Chondrocyte (in vitro differentiated cells): Measurements from ENCODE around the gene REEP6. TPM values are rescaled to one million over a fixed set of nuclear protein-coding genes. Genes with fewer than 3 reads are reported as not detected.
A peak's percentile ranks its signal among the peaks of the same experiment; 100 is the strongest.

Experiments
- DNase-seq: peaks from one replicate; pipeline ENCODE4 v3.0.0; 2021; ENCODE audit warnings: mixed read lengths, low spot score
- H3K27ac Mint-ChIP-seq: one replicate; pipeline ENCODE4 v1.8.0; 2021; ENCODE audit warnings: mild to moderate bottlenecking, moderate library complexity, mixed read lengths; ENCODE audit not compliant: unreplicated experiment
- H3K27me3 Mint-ChIP-seq: 2 replicates; pipeline ENCODE4 v1.8.0; 2021; ENCODE audit warnings: low read depth, mixed read lengths
- H3K36me3 Mint-ChIP-seq: 2 replicates; pipeline ENCODE4 v1.8.0; 2021; ENCODE audit warnings: low read depth, mixed read lengths
- H3K4me1 Mint-ChIP-seq: 2 replicates; pipeline ENCODE4 v1.8.0; 2021; ENCODE audit warnings: low read depth, mild to moderate bottlenecking, mixed read lengths
- H3K4me3 Mint-ChIP-seq: one replicate; pipeline ENCODE4 v1.8.0; 2021; ENCODE audit warnings: mild to moderate bottlenecking, moderate library complexity, mixed read lengths; ENCODE audit not compliant: unreplicated experiment
- H3K9me3 Mint-ChIP-seq: 2 replicates; pipeline ENCODE4 v1.8.0; 2021; ENCODE audit warnings: low read depth, mixed read lengths
- total RNA-seq: library from RNA; stranded (reverse); gene quantifications from 3 replicates; pipeline ENCODE4 v1.2.1, GENCODE V29; 2021
- TF ChIP-seq, protein P1 (sequence below): fragments of 200-600 bp; sonication (generic); IDR thresholded peaks from 2 replicates; pipeline ENCODE4 v1.5.0; 2021; ENCODE audit warnings: antibody characterized with exemption, mild to moderate bottlenecking, moderate library complexity

Gene REEP6
- total RNA-seq, 1 donor from 2014 or later: 2.8 TPM

DNA sequence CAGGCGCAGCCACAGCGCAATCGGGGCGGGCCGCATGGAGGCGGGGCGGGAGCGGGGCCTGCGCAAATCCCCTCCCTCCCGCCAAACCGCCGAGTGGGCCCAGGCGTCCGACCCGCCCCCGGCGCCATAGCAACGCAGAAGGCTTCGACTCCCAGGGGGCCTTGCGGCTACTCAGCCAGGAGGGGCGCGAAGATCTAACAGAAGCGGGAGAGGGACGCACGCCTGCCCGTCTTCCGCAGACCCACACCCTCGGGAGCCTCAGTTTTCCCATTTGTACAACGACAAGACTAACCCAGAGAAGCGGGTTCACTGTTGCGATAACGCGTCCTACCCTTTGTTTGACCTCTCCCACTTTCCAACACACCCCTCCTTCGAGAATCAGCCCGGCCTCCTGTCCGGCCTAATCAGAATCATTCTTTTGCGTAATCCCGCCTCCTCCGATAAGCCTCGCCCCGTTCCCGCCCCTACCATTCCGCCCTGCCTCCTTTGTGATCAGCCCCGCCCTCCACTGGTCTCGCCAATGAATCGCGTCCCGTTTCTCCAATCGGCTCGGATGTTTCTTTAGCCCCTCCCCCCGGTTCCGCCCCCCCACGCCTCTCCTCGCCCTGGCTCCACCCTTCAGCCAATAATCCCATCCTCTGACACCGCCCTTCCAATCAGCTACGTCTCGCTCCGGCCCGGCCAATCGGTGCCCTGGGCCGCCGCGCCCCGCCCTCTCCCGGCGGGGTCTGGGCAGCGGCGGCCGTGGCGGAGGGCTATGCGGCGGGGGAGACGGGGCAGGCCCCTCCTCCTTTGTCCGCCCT lies 469 bp upstream of the REEP6 start, which contains the start of gene PCSK4:
Gene PCSK4, minus strand, starts transcription at position 40 of the 803 bp plus-strand sequence. Its CDS starts 4 bp downstream, at position 36.
- peak within 1 kb of the TSS; percentile 86 for H3K4me3 Mint-ChIP-seq
- peak; percentile 99 for DNase-seq
- no peaks in the 10 kb centered on the region for H3K36me3 Mint-ChIP-seq
- no peaks in the 10 kb centered on the region for H3K9me3 Mint-ChIP-seq
- peak within 1 kb of the TSS; percentile 86 for H3K27ac Mint-ChIP-seq
- no peaks in the 10 kb centered on the region for H3K4me1 Mint-ChIP-seq
- peaks cover 4% of the 10 kb centered on the region for H3K27me3 Mint-ChIP-seq
- TF ChIP-seq, protein P1, sequence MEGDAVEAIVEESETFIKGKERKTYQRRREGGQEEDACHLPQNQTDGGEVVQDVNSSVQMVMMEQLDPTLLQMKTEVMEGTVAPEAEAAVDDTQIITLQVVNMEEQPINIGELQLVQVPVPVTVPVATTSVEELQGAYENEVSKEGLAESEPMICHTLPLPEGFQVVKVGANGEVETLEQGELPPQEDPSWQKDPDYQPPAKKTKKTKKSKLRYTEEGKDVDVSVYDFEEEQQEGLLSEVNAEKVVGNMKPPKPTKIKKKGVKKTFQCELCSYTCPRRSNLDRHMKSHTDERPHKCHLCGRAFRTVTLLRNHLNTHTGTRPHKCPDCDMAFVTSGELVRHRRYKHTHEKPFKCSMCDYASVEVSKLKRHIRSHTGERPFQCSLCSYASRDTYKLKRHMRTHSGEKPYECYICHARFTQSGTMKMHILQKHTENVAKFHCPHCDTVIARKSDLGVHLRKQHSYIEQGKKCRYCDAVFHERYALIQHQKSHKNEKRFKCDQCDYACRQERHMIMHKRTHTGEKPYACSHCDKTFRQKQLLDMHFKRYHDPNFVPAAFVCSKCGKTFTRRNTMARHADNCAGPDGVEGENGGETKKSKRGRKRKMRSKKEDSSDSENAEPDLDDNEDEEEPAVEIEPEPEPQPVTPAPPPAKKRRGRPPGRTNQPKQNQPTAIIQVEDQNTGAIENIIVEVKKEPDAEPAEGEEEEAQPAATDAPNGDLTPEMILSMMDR: no peak

DNA sequence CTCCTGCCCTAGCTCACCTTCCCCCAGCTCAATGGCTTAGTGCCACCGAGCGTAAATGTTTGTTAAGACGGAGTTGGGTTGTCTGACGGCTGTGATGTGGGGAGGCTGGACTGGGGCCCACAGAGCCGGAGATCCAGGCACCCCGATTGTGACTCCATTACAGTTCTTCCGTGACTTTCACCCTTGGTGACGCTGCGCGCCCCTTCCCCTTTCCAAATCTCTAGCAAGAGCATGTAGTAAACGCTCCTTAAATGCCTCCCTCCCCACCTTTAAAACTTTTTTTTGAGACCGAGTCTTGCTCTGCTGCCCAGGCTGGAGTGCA lies 829 bp downstream of the REEP6 start:
- TF ChIP-seq, protein P1: no peak
- H3K4me1 Mint-ChIP-seq: no peaks in the 10 kb centered on the region

DNA sequence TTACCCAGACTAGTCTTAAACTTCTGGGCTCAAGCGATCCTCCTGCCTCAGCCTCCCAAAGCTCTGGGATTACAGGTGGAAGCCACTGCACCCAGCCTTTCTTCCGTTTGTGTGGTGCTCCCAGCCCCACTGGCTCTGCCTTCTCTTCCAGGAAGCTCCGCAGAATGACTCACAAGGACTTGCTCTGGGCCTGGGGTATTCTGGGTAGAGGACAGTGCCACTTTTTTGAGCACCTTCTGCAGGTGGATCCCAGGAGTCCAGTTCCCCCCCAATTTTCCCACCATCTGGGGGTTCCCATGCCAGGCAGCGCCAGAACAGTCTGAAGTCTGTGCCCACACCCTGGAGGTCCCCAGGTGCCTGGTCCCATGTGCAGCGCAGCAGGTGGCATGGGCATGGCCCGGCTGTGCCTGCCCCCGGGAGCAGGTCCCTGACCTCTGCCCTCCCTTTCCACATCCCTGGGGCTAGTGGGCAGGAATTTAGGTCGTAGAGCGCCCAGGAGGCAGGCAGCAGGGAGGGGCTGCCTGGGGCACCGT lies 1.6 kb downstream of the REEP6 start:
- Mint-ChIP-seq H3K27ac (no peak overlapping the region), H3K4me1 (no peaks in the 10 kb centered on the region), H3K9me3 (no peaks in the 10 kb centered on the region), H3K4me3 (no peak overlapping the region), H3K27me3 (peaks cover 4% of the 10 kb centered on the region), H3K36me3 (no peaks in the 10 kb centered on the region)
- TF ChIP-seq, protein P1: no peak
- no peak for DNase-seq

More for the DNA sequence above, 829 bp downstream of the REEP6 start:
- Mint-ChIP-seq H3K27me3 (peaks cover 4% of the 10 kb centered on the region), H3K4me3 (peak overlapping the region; percentile 58), H3K36me3 (no peaks in the 10 kb centered on the region), H3K9me3 (no peaks in the 10 kb centered on the region), H3K27ac (no peak overlapping the region)
- no peak for DNase-seq

DNA sequence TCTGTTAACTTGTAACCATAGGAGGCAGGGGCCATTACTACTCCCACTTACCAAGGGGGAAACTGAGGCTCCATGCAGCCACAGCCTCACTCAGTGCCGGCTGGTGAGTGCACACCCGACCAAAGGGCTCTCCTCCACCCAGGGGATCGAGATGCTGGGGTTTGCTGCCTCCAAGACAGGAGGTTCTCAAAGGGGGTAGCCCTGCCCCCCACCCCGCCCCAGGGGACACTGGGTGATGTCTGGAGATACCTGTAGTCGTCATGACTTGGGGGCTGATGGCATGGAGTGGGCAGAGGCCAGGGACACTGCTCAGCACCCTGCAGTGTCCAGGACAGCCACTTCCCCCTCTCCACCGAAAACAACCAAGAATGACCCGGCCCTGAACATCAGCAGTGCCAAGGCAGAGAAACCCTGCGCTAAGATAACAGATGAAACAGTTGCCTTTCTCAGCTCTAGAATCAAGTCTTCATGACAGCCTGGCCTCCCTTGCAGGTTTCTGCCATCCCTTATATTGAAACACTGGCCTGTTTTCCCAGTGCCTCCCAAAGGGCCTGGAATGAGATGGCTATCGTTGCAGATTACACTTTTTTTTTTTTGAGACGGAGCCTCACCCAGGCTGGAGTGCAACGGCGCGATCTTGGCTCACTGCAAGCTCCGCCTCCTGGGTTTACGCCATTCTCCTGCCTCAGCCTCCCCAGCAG lies 3.3 kb downstream of the REEP6 start:
- no peak overlapping the region for H3K27ac Mint-ChIP-seq
- DNase-seq: no peak
- H3K4me1 Mint-ChIP-seq: no peaks in the 10 kb centered on the region
- H3K4me3 Mint-ChIP-seq: no peak overlapping the region
- TF ChIP-seq, protein P1: no peak
- H3K36me3 Mint-ChIP-seq: no peaks in the 10 kb centered on the region
- peaks cover 4% of the 10 kb centered on the region for H3K27me3 Mint-ChIP-seq
- H3K9me3 Mint-ChIP-seq: no peaks in the 10 kb centered on the region

DNA sequence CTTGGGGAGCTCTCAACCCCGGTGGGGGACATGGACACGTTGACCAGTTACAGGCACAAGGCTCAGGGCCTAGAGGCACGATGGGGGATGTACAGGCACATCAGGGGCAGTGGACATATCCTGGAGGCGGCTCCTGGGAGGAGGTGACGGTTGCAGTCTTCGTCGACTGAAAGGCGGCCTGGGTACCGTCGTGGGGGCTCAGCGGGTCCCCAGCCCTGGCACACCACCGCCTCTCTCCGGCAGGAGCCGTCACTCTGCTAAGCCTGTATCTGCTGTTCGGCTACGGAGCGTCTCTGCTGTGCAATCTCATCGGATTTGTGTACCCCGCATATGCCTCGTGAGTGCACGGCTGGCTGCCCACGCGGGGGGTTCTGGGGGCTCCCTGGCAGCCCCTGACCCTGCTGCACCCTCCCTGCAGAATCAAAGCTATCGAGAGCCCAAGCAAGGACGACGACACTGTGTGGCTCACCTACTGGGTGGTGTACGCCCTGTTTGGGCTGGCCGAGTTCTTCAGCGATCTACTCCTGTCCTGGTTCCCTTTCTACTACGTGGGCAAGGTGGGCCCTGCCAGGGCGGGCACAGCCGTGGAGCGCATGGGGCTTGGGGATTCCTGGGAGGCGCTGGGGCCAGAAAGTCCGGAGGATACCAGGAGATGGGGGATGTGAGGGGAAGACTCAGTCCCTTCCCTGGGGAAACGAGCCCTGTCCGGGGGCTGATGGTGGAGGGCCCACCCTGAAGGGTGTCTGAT lies 4.2 kb downstream of the REEP6 start:
- Mint-ChIP-seq H3K9me3 (no peaks in the 10 kb centered on the region), H3K4me3 (no peak overlapping the region), H3K4me1 (no peaks in the 10 kb centered on the region), H3K36me3 (no peaks in the 10 kb centered on the region), H3K27me3 (peaks cover 4% of the 10 kb centered on the region), H3K27ac (peak overlapping the region; percentile 27)
- DNase-seq: no peak
- TF ChIP-seq, protein P1: no peak
